ENCODE data around the gene UNC5C.

The UNC5C gene

DNA sequence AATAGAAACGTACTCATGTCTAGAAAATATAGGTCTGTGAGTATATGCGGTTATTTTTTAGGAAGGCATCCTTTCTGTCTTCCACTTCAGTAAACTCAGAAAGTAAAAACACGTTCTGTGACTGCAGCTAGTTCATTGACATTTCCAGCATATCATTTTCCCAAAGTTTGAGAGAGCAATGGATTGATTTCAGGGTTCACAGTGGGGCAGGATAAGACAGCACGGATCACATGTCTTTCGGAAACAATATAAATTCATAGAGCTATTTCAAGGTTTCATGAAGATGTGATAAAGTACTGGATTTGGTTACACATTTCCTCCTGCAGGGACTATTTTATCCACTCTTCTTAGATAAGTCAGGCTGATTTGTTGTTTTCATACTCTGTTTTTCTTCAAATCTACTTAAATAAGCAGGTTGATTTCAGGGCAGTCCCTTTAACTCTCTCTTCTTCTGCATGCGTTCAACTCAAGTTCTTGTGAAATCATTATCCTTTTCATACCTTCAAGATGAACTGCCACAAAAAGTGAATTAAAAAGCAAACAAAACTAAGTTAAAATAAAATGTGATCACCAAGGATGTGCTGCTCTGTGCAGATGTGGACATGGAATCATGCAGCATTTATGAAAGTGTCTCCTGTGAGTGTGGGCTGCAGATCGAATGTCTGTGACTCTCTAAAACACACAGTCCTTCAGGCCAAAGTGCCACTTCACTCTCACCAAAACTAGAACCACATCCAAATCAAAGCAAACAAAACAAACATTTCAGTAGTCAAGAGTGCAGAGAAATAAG lies 187.7 kb downstream of the UNC5C start:
- H3K27ac Mint-ChIP-seq, result no peak overlapping the region
- no peaks in the 10 kb centered on the region for H3K27me3 Mint-ChIP-seq

GRCh38 chr4:95360256-95360903 lies 188.4 kb downstream of the UNC5C start:
- Mint-ChIP-seq H3K9me3 (no peaks in the 10 kb centered on the region), H3K27ac (no peak overlapping the region), H3K4me1 (ENCODE audit: low read depth) (no peaks in the 10 kb centered on the region), H3K36me3 (ENCODE audit: low read depth) (no peaks in the 10 kb centered on the region), H3K4me3 (no peak overlapping the region), H3K27me3 (no peaks in the 10 kb centered on the region)
- no peak for DNase-seq

More for the DNA sequence above, 187.7 kb downstream of the UNC5C start:
- no peak for DNase-seq
- Mint-ChIP-seq H3K36me3 (ENCODE audit: low read depth) (no peaks in the 10 kb centered on the region), H3K4me3 (no peak overlapping the region), H3K4me1 (ENCODE audit: low read depth) (no peaks in the 10 kb centered on the region), H3K9me3 (no peaks in the 10 kb centered on the region)

DNA sequence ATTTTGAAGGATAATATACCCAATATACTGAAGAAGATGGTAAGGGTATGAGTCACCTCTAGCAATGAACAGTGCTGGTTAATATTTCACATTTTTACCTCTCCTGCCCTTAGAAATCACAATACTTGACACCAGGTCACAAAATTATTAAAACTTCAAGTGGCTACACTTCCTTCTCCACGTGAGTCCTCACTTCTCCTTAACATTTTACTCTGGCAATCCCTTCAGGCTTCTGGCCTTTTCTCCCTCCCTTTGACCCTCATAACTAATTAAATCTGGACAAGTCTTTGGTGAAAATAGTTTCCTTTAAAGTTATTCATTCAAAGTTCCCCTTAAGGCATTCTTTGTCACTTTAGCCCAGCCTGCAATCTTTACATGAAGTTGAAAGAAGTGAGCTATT lies 190.4 kb downstream of the UNC5C start:
- H3K9me3 Mint-ChIP-seq, result no peaks in the 10 kb centered on the region
- DNase-seq, result no peak
- H3K27me3 Mint-ChIP-seq, result no peaks in the 10 kb centered on the region
- H3K4me3 Mint-ChIP-seq, result no peak overlapping the region
- no peaks in the 10 kb centered on the region for H3K36me3 Mint-ChIP-seq (ENCODE audit: low read depth)
- no peak overlapping the region for H3K27ac Mint-ChIP-seq
- no peaks in the 10 kb centered on the region for H3K4me1 Mint-ChIP-seq (ENCODE audit: low read depth)

DNA sequence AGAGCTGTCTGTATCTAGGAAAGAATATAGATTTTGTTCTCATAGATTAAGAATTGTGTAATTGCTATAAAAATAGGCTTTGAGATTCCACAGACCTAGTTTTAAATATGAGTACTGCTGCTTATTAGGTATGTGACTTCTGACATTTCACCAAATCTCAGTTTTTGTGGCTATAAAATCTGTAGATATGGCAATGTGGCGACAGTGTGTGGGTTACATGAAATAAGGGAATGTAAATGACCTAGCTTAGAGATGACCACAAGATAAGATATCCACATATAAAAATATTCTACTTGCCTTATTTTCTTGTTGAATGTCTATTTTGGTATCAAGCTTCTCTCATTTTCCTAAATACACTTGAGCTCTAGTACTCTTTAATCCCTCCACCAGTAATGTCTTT lies 193.8 kb downstream of the UNC5C start:
- Mint-ChIP-seq H3K36me3 (ENCODE audit: low read depth) (no peaks in the 10 kb centered on the region), H3K27me3 (no peaks in the 10 kb centered on the region), H3K9me3 (no peaks in the 10 kb centered on the region), H3K27ac (no peak overlapping the region), H3K4me1 (ENCODE audit: low read depth) (no peaks in the 10 kb centered on the region), H3K4me3 (no peak overlapping the region)
- DNase-seq, result no peak

DNA sequence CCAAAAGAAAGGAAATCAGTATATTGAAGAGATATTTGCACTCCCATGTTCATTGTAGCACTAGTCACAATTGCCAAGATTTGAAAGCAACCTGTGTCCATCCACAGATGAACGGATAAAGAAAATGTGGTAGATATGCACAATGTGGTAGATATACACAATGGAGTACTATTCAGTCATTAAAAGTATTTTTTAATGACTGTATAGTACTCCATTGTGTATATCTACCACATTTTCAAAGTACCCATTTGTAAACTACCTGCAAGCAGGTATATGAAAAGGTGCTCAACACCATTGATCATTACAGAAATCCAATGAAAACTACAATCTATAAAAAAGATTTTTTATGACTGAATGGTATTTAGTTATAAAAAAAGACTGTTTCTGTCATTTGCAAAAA lies 200.4 kb downstream of the UNC5C start:
- Mint-ChIP-seq H3K27me3 (no peaks in the 10 kb centered on the region), H3K27ac (no peak overlapping the region), H3K4me3 (no peak overlapping the region), H3K9me3 (peaks cover 33% of the 10 kb centered on the region), H3K4me1 (ENCODE audit: low read depth) (no peaks in the 10 kb centered on the region), H3K36me3 (ENCODE audit: low read depth) (no peaks in the 10 kb centered on the region)
- no peak for DNase-seq

- Mint-ChIP-seq H3K27ac (no peak overlapping the region), H3K27me3 (no peaks in the 10 kb centered on the region), H3K4me3 (no peak overlapping the region), H3K9me3 (peaks cover 32% of the 10 kb centered on the region), H3K4me1 (ENCODE audit: low read depth) (no peaks in the 10 kb centered on the region), H3K36me3 (ENCODE audit: low read depth) (no peaks in the 10 kb centered on the region)
- DNase-seq, result no peak
Measured at GRCh38 chr4:95343235-95343634, 205.5 kb downstream of the UNC5C start.

DNA sequence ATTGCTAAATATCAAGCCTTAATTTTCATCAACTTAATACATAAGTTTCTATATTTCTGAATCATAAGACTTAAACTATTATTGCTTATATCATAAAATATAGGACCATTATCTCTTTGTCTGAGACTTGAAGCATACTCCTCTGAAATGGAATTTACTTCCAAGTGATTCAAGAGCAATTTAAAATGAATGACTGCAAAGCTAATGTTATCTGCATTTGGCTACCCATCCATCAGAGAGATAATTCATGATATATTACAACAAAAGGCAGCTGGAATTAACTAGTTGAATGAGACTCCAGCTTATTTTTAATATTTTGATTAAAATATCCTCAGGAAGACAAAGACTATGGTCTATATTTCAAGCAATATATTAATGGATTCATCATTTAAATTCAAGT lies 208.6 kb downstream of the UNC5C start:
- H3K4me1 Mint-ChIP-seq (ENCODE audit: low read depth), result no peaks in the 10 kb centered on the region
- H3K27me3 Mint-ChIP-seq, result no peaks in the 10 kb centered on the region
- DNase-seq, result no peak
- H3K36me3 Mint-ChIP-seq (ENCODE audit: low read depth), result no peaks in the 10 kb centered on the region
- no peak overlapping the region for H3K4me3 Mint-ChIP-seq
- peaks cover 13% of the 10 kb centered on the region for H3K9me3 Mint-ChIP-seq
- H3K27ac Mint-ChIP-seq, result no peak overlapping the region

- Mint-ChIP-seq H3K36me3 (ENCODE audit: low read depth) (no peaks in the 10 kb centered on the region), H3K4me1 (ENCODE audit: low read depth) (no peaks in the 10 kb centered on the region), H3K27me3 (no peaks in the 10 kb centered on the region), H3K9me3 (no peaks in the 10 kb centered on the region), H3K27ac (no peak overlapping the region), H3K4me3 (no peak overlapping the region)
- DNase-seq, result no peak
Measured at GRCh38 chr4:95325665-95326064, 223.1 kb downstream of the UNC5C start.

DNA sequence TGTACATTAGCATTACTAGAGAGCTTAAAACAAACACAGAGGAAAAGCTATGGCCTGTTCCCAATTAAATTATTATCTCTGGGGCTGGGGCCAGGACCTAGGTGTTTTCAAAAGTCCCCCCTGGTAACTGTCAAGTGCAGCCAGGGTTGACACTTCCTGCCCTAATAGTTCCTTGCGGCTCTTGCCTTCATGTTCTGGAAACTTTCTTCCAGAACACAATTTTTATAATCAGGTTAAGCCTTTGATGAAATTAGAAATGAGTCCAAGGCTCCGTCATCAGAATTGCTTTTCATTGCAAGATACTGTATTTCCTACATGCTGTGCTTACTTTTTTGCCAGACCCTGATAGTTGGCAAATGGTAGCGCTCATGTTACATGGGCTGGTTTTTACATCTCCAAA lies 229.6 kb downstream of the UNC5C start:
- H3K27me3 Mint-ChIP-seq, result no peaks in the 10 kb centered on the region
- no peak overlapping the region for H3K4me3 Mint-ChIP-seq
- H3K4me1 Mint-ChIP-seq (ENCODE audit: low read depth), result no peaks in the 10 kb centered on the region
- H3K36me3 Mint-ChIP-seq (ENCODE audit: low read depth), result no peaks in the 10 kb centered on the region
- H3K27ac Mint-ChIP-seq, result no peak overlapping the region
- DNase-seq, result no peak
- H3K9me3 Mint-ChIP-seq, result no peaks in the 10 kb centered on the region

- no peak overlapping the region for H3K4me3 Mint-ChIP-seq
- DNase-seq, result no peak
- H3K4me1 Mint-ChIP-seq (ENCODE audit: low read depth), result no peaks in the 10 kb centered on the region
- no peak overlapping the region for H3K27ac Mint-ChIP-seq
- no peaks in the 10 kb centered on the region for H3K9me3 Mint-ChIP-seq
- H3K36me3 Mint-ChIP-seq (ENCODE audit: low read depth), result no peaks in the 10 kb centered on the region
- H3K27me3 Mint-ChIP-seq, result no peaks in the 10 kb centered on the region
Measured at GRCh38 chr4:95318483-95318882, 230.3 kb downstream of the UNC5C start.

GRCh38 chr4:95318044-95318443 lies 230.7 kb downstream of the UNC5C start:
- no peaks in the 10 kb centered on the region for H3K9me3 Mint-ChIP-seq
- no peaks in the 10 kb centered on the region for H3K27me3 Mint-ChIP-seq
- no peaks in the 10 kb centered on the region for H3K4me1 Mint-ChIP-seq (ENCODE audit: low read depth)
- H3K27ac Mint-ChIP-seq, result no peak overlapping the region
- H3K4me3 Mint-ChIP-seq, result no peak overlapping the region
- H3K36me3 Mint-ChIP-seq (ENCODE audit: low read depth), result no peaks in the 10 kb centered on the region
- no peak for DNase-seq

GRCh38 chr4:95317085-95317793 lies 231.5 kb downstream of the UNC5C start:
- H3K4me1 Mint-ChIP-seq (ENCODE audit: low read depth), result no peaks in the 10 kb centered on the region
- H3K9me3 Mint-ChIP-seq, result no peaks in the 10 kb centered on the region
- no peaks in the 10 kb centered on the region for H3K36me3 Mint-ChIP-seq (ENCODE audit: low read depth)
- no peaks in the 10 kb centered on the region for H3K27me3 Mint-ChIP-seq
- no peak overlapping the region for H3K27ac Mint-ChIP-seq
- no peak overlapping the region for H3K4me3 Mint-ChIP-seq
- DNase-seq, result no peak

DNA sequence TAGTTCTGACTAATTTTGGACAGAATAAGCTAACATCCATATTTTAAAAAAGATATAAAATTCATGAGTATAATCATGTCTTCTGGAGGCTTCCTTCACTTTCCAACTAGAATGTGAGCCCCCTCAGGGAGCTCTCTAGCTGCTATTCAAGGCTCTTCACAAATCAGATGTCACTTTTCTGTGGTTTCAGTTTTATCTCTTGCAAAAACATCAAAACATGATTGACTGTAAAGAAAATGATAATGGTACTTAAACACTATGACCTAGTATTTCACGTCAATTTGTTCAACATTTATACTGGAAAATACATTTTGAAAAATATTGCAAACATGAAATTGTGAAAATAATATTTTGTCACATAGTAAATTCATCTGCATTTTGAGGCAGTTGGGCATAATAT lies 234.2 kb downstream of the UNC5C start:
- Mint-ChIP-seq H3K27me3 (no peaks in the 10 kb centered on the region), H3K4me3 (no peak overlapping the region), H3K4me1 (ENCODE audit: low read depth) (no peaks in the 10 kb centered on the region), H3K27ac (no peak overlapping the region), H3K36me3 (ENCODE audit: low read depth) (no peaks in the 10 kb centered on the region), H3K9me3 (no peaks in the 10 kb centered on the region)
- DNase-seq, result no peak

- Mint-ChIP-seq H3K9me3 (no peaks in the 10 kb centered on the region), H3K4me1 (ENCODE audit: low read depth) (no peaks in the 10 kb centered on the region), H3K4me3 (no peak overlapping the region), H3K36me3 (ENCODE audit: low read depth) (no peaks in the 10 kb centered on the region), H3K27ac (no peak overlapping the region), H3K27me3 (no peaks in the 10 kb centered on the region)
- DNase-seq, result no peak
Measured at GRCh38 chr4:95304898-95305297, 243.9 kb downstream of the UNC5C start.

GRCh38 chr4:95300304-95300703 lies 248.5 kb downstream of the UNC5C start:
- H3K27ac Mint-ChIP-seq, result no peak overlapping the region
- H3K9me3 Mint-ChIP-seq, result peaks cover 4% of the 10 kb centered on the region
- no peaks in the 10 kb centered on the region for H3K4me1 Mint-ChIP-seq (ENCODE audit: low read depth)
- no peaks in the 10 kb centered on the region for H3K27me3 Mint-ChIP-seq
- no peaks in the 10 kb centered on the region for H3K36me3 Mint-ChIP-seq (ENCODE audit: low read depth)
- H3K4me3 Mint-ChIP-seq, result no peak overlapping the region
- no peak for DNase-seq

Measured in activated T-cell treated with anti-CD3 and anti-CD28 coated beads, Interleukin-2, amount 50 U/mL, for 24 hours (primary cell).